Ishikawa (cell line): ENCODE measurements around the gene RNASEH2C.
A peak's percentile ranks its signal among the peaks of the same experiment; 100 is the strongest.

ENCODE experiments used
- CEBPB ChIP-seq: IDR thresholded peaks from 2 replicates; pipeline ENCODE4 v1.6.1; 2012
- CREB1 ChIP-seq: IDR thresholded peaks from 2 replicates; pipeline ENCODE4 v1.6.1; 2012; ENCODE audit warnings: low read depth
- EGR1 ChIP-seq: IDR thresholded peaks from 2 replicates; pipeline ENCODE4 v1.6.1; 2012
- EP300 ChIP-seq: IDR thresholded peaks from 2 replicates; pipeline ENCODE4 v1.6.1; 2012; ENCODE audit warnings: borderline replicate concordance
- FOXM1 ChIP-seq: IDR thresholded peaks from 2 replicates; pipeline ENCODE4 v1.6.1; 2012; ENCODE audit warnings: low read depth, borderline replicate concordance
- NFIC ChIP-seq: IDR thresholded peaks from 2 replicates; pipeline ENCODE4 v1.6.1; 2012
- RAD21 ChIP-seq: IDR thresholded peaks from 2 replicates; pipeline ENCODE4 v1.6.1; 2012; ENCODE audit warnings: low read depth
- REST ChIP-seq: IDR thresholded peaks from 2 replicates; pipeline ENCODE4 v1.6.1; 2012; ENCODE audit warnings: low read depth, mild to moderate bottlenecking
- TAF1 ChIP-seq: IDR thresholded peaks from 2 replicates; pipeline ENCODE4 v1.6.1; 2012; ENCODE audit warnings: low read depth, mild to moderate bottlenecking
- TCF12 ChIP-seq: IDR thresholded peaks from 2 replicates; pipeline ENCODE4 v1.6.1; 2012; ENCODE audit warnings: low read depth
- TEAD4 ChIP-seq: IDR thresholded peaks from 2 replicates; pipeline ENCODE4 v1.6.1; 2012
- YY1 ChIP-seq: IDR thresholded peaks from 2 replicates; pipeline ENCODE4 v1.6.1; 2012; ENCODE audit warnings: low read depth
- ZBTB7A ChIP-seq: IDR thresholded peaks from 2 replicates; pipeline ENCODE4 v1.6.1; 2012; ENCODE audit warnings: low read depth
- TF ChIP-seq, protein P1 (sequence below): IDR thresholded peaks from 2 replicates; pipeline ENCODE4 v1.6.1; 2012
- TF ChIP-seq, protein P2 (sequence below): IDR thresholded peaks from 2 replicates; pipeline ENCODE4 v1.6.1; 2012

Gene RNASEH2C

GRCh38 chr11:65745049-65745448 is 24.5 kb upstream of the RNASEH2C start:
- TF ChIP-seq REST, result no peak
- TF ChIP-seq NFIC, result no peak
- TF ChIP-seq EGR1, result no peak
- TF ChIP-seq, protein P1, sequence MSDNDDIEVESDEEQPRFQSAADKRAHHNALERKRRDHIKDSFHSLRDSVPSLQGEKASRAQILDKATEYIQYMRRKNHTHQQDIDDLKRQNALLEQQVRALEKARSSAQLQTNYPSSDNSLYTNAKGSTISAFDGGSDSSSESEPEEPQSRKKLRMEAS, result no peak
- TF ChIP-seq TCF12, result no peak
- no peak for TF ChIP-seq FOXM1
- no peak for TF ChIP-seq TAF1
- no peak for TF ChIP-seq CREB1
- TF ChIP-seq TEAD4, result no peak
- TF ChIP-seq, protein P2, sequence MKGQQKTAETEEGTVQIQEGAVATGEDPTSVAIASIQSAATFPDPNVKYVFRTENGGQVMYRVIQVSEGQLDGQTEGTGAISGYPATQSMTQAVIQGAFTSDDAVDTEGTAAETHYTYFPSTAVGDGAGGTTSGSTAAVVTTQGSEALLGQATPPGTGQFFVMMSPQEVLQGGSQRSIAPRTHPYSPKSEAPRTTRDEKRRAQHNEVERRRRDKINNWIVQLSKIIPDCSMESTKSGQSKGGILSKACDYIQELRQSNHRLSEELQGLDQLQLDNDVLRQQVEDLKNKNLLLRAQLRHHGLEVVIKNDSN, result no peak
- no peak for TF ChIP-seq CEBPB

GRCh38 chr11:65744699-65745042 is 24.1 kb upstream of the RNASEH2C start:
- no peak for TF ChIP-seq NFIC
- TF ChIP-seq, protein P1, result no peak
- TF ChIP-seq FOXM1, result no peak
- TF ChIP-seq, protein P2, result no peak

DNA sequence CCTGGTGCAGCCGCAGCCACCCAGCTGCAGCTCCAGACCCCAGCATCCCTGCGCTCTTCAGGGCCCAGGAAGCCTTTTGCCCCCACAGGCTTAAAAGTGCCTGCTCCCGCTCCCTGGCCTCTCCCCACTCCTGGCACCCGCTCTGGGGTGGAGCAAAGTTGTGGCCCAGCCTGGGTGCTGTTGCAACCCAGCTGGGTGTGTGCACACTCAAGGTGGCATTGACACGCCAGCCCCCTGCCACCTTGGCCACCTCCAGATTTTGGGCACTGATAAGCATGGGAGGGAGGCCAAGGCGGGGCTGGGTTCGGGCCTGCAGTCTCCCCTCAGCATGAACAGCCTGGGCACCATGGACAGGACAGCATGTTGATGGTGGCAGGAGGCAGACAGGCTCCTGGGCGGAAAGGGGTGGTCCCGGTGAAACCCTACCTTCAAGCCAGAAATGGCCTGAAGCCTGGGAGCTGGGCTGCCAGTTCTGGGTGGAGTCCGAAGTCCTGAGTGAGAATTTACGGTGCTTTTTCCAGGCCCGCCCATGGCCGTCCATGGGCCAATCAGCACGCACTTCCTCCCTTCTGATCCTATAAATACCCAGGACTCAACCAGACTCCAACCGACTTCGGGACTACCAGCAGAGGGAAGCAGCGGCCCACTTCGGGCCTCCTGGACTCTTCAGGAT is 23.6 kb upstream of the RNASEH2C start:
- TF ChIP-seq CREB1, result no peak
- no peak for TF ChIP-seq YY1
- no peak for TF ChIP-seq TAF1
- no peak for TF ChIP-seq TCF12
- peak; percentile 64 for TF ChIP-seq RAD21
- no peak for TF ChIP-seq EGR1
- TF ChIP-seq TEAD4, result no peak
- TF ChIP-seq, protein P1, result no peak

- TF ChIP-seq RAD21, result no peak
- TF ChIP-seq REST, result no peak
- no peak for TF ChIP-seq TAF1
- no peak for TF ChIP-seq TCF12
- TF ChIP-seq CREB1, result no peak
- no peak for TF ChIP-seq TEAD4
- no peak for TF ChIP-seq NFIC
- TF ChIP-seq FOXM1, result no peak
- no peak for TF ChIP-seq ZBTB7A
- TF ChIP-seq, protein P2, result no peak
- TF ChIP-seq, protein P1, result no peak
- no peak for TF ChIP-seq EP300
- TF ChIP-seq EGR1, result no peak
- no peak for TF ChIP-seq YY1
- no peak for TF ChIP-seq CEBPB
Observed at GRCh38 chr11:65743681-65744025, 23.1 kb upstream of the RNASEH2C start.

- TF ChIP-seq YY1 (no peak), NFIC (no peak), FOXM1 (no peak), TAF1 (no peak)
- TF ChIP-seq, protein P2, result no peak
Observed at GRCh38 chr11:65742353-65742752, 21.8 kb upstream of the RNASEH2C start.
